Endothelial cell of umbilical vein (primary cell): ENCODE results near the gene TIMD4. TPM values are rescaled to one million over a fixed set of nuclear protein-coding genes. Genes with fewer than 3 reads are reported as not detected.

Source experiments
- BruUV-seq: library from RNA; stranded (reverse); fragments of 400-500 nt; replicated peaks from 2 replicates; lab custom pipeline; 2021; lab: Mats Ljungman, UMichigan
- CTCF ChIA-PET: fragments of 300-600, 350-600 bp; sonication (Branson Sonifier 250); formaldehyde crosslinking; loops from one replicate; lab custom pipeline; 2021; ENCODE audit warnings: antibody characterized with exemption, inconsistent platforms; lab: Charles Lee
- POLR2A ChIA-PET: fragments of 300-600, 350-600 bp; sonication (Branson Sonifier 250); formaldehyde crosslinking; loops from one replicate; lab custom pipeline; 2021; ENCODE audit warnings: antibody characterized with exemption, inconsistent platforms; lab: Charles Lee
- DNase-seq: peaks from one replicate; pipeline ENCODE4 v3.0.0-alpha.2; 2011; ENCODE audit warnings: low read depth, low spot score
- FAIRE-seq: peaks from 2 replicates; lab custom pipeline; 2011; peaks lifted over from hg19 to GRCh38; lab: Jason Lieb, UNC
- H2AFZ ChIP-seq: 2 replicates; pipeline ENCODE4 v1.6.0; 2012; ENCODE audit warnings: low read depth, low read length, control low read depth, inconsistent platforms
- H3K27ac ChIP-seq: 2 replicates; pipeline ENCODE4 v1.5.1; 2011; ENCODE audit warnings: low read depth, mild to moderate bottlenecking, control low read depth, low read length, moderate library complexity; ENCODE audit not compliant: insufficient read depth
- H3K27me3 ChIP-seq, 2 experiments: 2 replicates each; pipeline versions ENCODE4 v1.6.0 to v1.6.1; 2011; ENCODE audit warnings: low read length in 2 of 2, mixed read lengths in 1 of 2; ENCODE audit not compliant: control insufficient read depth in 2 of 2, insufficient read depth in 2 of 2
- H3K36me3 ChIP-seq, 2 experiments: 2 replicates in 1 of 2; 3 replicates in 1 of 2; pipeline ENCODE4 v1.5.1; 2011; ENCODE audit warnings: low read length in 2 of 2, mild to moderate bottlenecking in 1 of 2, moderate library complexity in 1 of 2; ENCODE audit not compliant: control insufficient read depth in 2 of 2, insufficient read depth in 2 of 2; ENCODE audit errors: extremely low read depth in 1 of 2
- H3K4me1 ChIP-seq: 3 replicates; pipeline ENCODE4 v1.5.1; 2011; ENCODE audit warnings: mild to moderate bottlenecking, low read length; ENCODE audit not compliant: control insufficient read depth, insufficient read depth; ENCODE audit errors: extremely low read depth
- H3K4me2 ChIP-seq: 2 replicates; pipeline ENCODE4 v1.6.1; 2011; ENCODE audit warnings: low read length, control low read depth, mixed read lengths; ENCODE audit not compliant: insufficient read depth
- H3K4me3 ChIP-seq, 3 experiments: fragments of 200-600 bp in 1 of 3; sonication (generic), shearing (Covaris generic) in 1 of 3; replicated peaks in 1 of 3; 2 replicates each; pipeline ENCODE4 v1.5.1; 2011 to 2016; ENCODE audit warnings: control low read depth in 3 of 3, low read length in 3 of 3, mild to moderate bottlenecking in 2 of 3, inconsistent platforms in 1 of 3, low read depth in 1 of 3, moderate library complexity in 1 of 3; ENCODE audit not compliant: insufficient read depth in 1 of 3
- H3K79me2 ChIP-seq: 2 replicates; pipeline ENCODE4 v1.6.0; 2012; ENCODE audit warnings: low read length, inconsistent platforms; ENCODE audit not compliant: control insufficient read depth, insufficient read depth
- H3K9ac ChIP-seq: replicated peaks from 2 replicates; pipeline ENCODE3; 2011; ENCODE audit warnings: low read length, control low read depth; ENCODE audit not compliant: insufficient read depth; ENCODE audit errors: extremely low read depth
- H3K9me1 ChIP-seq: replicated peaks from 3 replicates; pipeline ENCODE4 v1.6.0; 2011; ENCODE audit warnings: mild to moderate bottlenecking, low read length; ENCODE audit not compliant: control insufficient read depth, insufficient read depth; ENCODE audit errors: extremely low read depth
- H3K9me3 ChIP-seq: replicated peaks from 2 replicates; pipeline ENCODE4 v1.5.1; 2012; ENCODE audit warnings: low read length, inconsistent platforms; ENCODE audit not compliant: control insufficient read depth, insufficient read depth
- H4K20me1 ChIP-seq: replicated peaks from 2 replicates; pipeline ENCODE3; 2011; ENCODE audit warnings: mild to moderate bottlenecking, low read length; ENCODE audit not compliant: control insufficient read depth, insufficient read depth; ENCODE audit errors: extremely low read depth
- EZH2 ChIP-seq: IDR thresholded peaks from 2 replicates; pipeline ENCODE4 v1.6.1; 2012; ENCODE audit warnings: borderline replicate concordance, low read depth, mild to moderate bottlenecking, moderate library complexity, low read length, inconsistent platforms; ENCODE audit not compliant: severe bottlenecking
- FOS ChIP-seq: IDR thresholded peaks from 2 replicates; pipeline ENCODE4 v1.6.1; 2011; ENCODE audit warnings: mild to moderate bottlenecking, low read length, moderate library complexity, borderline replicate concordance; ENCODE audit not compliant: insufficient read depth
- GATA2 ChIP-seq: IDR thresholded peaks from 2 replicates; pipeline ENCODE4 v1.7.0; 2011; ENCODE audit warnings: low read depth, mild to moderate bottlenecking, moderate library complexity, mixed read lengths, low read length; ENCODE audit not compliant: insufficient read length, insufficient read depth
- JUN ChIP-seq: IDR thresholded peaks from 2 replicates; pipeline ENCODE4 v1.6.1; 2011; ENCODE audit warnings: borderline replicate concordance, low read depth; ENCODE audit not compliant: insufficient read length, insufficient read depth
- MYC ChIP-seq: IDR thresholded peaks from one replicate; pipeline ENCODE4 v1.6.1; 2011; ENCODE audit warnings: mild to moderate bottlenecking, low read depth, low read length
- POLR2A ChIP-seq: IDR thresholded peaks from 2 replicates; pipeline ENCODE4 v1.6.1; 2012; ENCODE audit warnings: low read depth, mild to moderate bottlenecking, control low read depth, low read length
- POLR2AphosphoS5 ChIP-seq: IDR thresholded peaks from 2 replicates; pipeline ENCODE4 v1.6.1; 2012; ENCODE audit warnings: low read depth, mild to moderate bottlenecking, control low read depth, low read length, moderate library complexity; ENCODE audit not compliant: insufficient read depth
- dilution Hi-C: fragments of 300-500 bp; cut with MboI; formaldehyde crosslinking; loops from one replicate; pipeline ENCODE4 v1.15.0; 2019; ENCODE audit warnings: low sequenced_read_pairs; ENCODE audit not compliant: extremely low pct_ligation_motif_present
- intact Hi-C: fragments of 100-400 bp; cut with micrococcal nuclease; formaldehyde crosslinking; loops from one replicate; pipeline ENCODE4 v1.10.0; 2022
- polyA plus RNA-seq, 4 experiments: library from polyadenylated mRNA; depleted of rRNA in 3 of 4; stranded (reverse) in 3 of 4; unstranded in 1 of 4; fragments of >200 nt; gene quantifications; 2 replicates each; pipeline versions ENCODE4 v1.2.1 to v1.2.3, GENCODE V29; 2011 to 2012; ENCODE audit warnings: missing spikeins in 1 of 4
- total RNA-seq: library from RNA; stranded (reverse); gene quantifications from 2 replicates; pipeline ENCODE4 v1.2.3, GENCODE V29; 2021
- TF ChIP-seq, protein P1 (sequence below), 2 donors: IDR thresholded peaks; 1 replicate in 1 of 2; 2 replicates in 1 of 2; pipeline ENCODE4 v1.5.1; 2011; ENCODE audit warnings: low read length in 2 of 2, mild to moderate bottlenecking in 2 of 2, moderate library complexity in 2 of 2, control low read depth in 1 of 2, inconsistent platforms in 1 of 2, low read depth in 1 of 2; ENCODE audit not compliant: insufficient read depth in 1 of 2; ENCODE audit errors: extremely low read depth in 1 of 2
- TF ChIP-seq, protein P2 (sequence below): IDR thresholded peaks from 2 replicates; pipeline ENCODE4 v1.6.1; 2011; ENCODE audit not compliant: insufficient read depth, insufficient read length

Gene TIMD4
- total and polyA plus RNA-seq, 2 donors (not counting 3 experiments of a cell fraction or from before 2014, with no cell fraction given), result not detected

DNA sequence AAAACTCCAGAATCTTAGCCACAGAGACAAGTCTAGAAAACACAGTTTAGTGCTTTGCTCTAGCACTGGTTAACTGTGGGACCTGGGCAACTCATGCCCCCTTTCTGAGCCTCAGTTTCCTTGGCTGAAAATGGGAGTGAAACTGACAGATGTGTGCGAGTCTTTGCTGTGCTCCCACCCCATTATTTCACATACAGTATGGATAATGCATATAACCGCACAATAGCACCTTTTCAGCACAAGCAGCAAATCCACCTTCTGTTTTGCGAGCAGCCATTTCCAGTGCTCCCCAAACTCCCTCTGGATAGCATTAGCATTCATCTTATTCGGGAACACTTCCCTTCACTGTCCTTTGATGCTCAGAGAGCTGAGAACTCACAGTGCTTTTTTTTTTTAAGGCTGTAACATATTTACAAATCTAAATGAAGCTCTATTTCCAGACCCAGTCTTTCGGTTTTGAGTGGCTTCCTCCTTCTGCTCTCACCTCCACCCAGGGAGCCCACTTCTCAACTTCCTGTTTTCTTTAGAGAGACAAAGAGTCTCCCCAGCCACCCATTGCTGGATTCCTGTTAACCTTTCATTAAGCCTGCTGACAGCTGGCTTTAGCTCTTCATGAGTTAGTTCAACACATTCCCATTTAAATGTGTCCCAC, 49.2 kb downstream of the TIMD4 start:
- no peak overlapping the region for H3K9ac ChIP-seq
- intact Hi-C loops (no loop called here), dilution Hi-C loops (no loop called here)
- no peaks in the 10 kb centered on the region for H3K4me1 ChIP-seq
- H3K9me3 ChIP-seq, result peaks cover 6% of the 10 kb centered on the region
- DNase-seq (no peak), FAIRE-seq (no peak)
- no peak for TF ChIP-seq POLR2A
- no peak for TF ChIP-seq FOS
- TF ChIP-seq JUN, result no peak
- TF ChIP-seq, protein P1, sequence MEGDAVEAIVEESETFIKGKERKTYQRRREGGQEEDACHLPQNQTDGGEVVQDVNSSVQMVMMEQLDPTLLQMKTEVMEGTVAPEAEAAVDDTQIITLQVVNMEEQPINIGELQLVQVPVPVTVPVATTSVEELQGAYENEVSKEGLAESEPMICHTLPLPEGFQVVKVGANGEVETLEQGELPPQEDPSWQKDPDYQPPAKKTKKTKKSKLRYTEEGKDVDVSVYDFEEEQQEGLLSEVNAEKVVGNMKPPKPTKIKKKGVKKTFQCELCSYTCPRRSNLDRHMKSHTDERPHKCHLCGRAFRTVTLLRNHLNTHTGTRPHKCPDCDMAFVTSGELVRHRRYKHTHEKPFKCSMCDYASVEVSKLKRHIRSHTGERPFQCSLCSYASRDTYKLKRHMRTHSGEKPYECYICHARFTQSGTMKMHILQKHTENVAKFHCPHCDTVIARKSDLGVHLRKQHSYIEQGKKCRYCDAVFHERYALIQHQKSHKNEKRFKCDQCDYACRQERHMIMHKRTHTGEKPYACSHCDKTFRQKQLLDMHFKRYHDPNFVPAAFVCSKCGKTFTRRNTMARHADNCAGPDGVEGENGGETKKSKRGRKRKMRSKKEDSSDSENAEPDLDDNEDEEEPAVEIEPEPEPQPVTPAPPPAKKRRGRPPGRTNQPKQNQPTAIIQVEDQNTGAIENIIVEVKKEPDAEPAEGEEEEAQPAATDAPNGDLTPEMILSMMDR (IDR thresholded peaks at IDR 0.05; ENCODE audit: extremely low read depth in 1 of 2, insufficient read depth in 1 of 2, low read depth in 1 of 2, low read length in 2 of 2), result no peak
- TF ChIP-seq MYC, result no peak
- TF ChIP-seq GATA2, result no peak
- no peak for TF ChIP-seq EZH2
- TF ChIP-seq POLR2AphosphoS5, result no peak
- TF ChIP-seq, protein P2, sequence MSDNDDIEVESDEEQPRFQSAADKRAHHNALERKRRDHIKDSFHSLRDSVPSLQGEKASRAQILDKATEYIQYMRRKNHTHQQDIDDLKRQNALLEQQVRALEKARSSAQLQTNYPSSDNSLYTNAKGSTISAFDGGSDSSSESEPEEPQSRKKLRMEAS, result no peak
- H3K36me3 ChIP-seq, result no peaks in the 10 kb centered on the region
- BruUV-seq, result no TSS peak
- no peaks in the 10 kb centered on the region for H3K9me1 ChIP-seq
- H3K4me2 ChIP-seq, result no peak overlapping the region
- H3K4me3 ChIP-seq, result no peak overlapping the region
- no peak overlapping the region for H3K27ac ChIP-seq
- H3K27me3 ChIP-seq, result no peaks in the 10 kb centered on the region
- ChIA-PET CTCF (no interaction called here), POLR2A (no interaction called here)
- no peaks in the 10 kb centered on the region for H4K20me1 ChIP-seq
- H3K79me2 ChIP-seq, result no peaks in the 10 kb centered on the region
- H2AFZ ChIP-seq, result no peak overlapping the region
